GM12878 (cell line): ENCODE results near the gene VPS13C. TPM values are rescaled to one million over a fixed set of nuclear protein-coding genes. Genes with fewer than 3 reads are reported as not detected.

Experiments
- ATAC-seq: fragments of 200-7000 bp; cut with Tn5 transposase; 3 replicates; pipeline ENCODE4 v1.9.1; 2020; ENCODE audit warnings: mild to moderate bottlenecking, moderate library complexity
- BruUV-seq: library from RNA; stranded (reverse); fragments of 400-500 nt; replicated peaks from 2 replicates; lab custom pipeline; 2021; lab: Mats Ljungman, UMichigan
- CTCF ChIA-PET: fragments of 300-600 bp; sonication (Branson Sonifier 250); formaldehyde crosslinking; extraction: SDS; loops from one replicate; lab custom pipeline; 2021; ENCODE audit warnings: inconsistent platforms; lab: Yijun Ruan, JAX
- POLR2A ChIA-PET: fragments of 350-600 bp; formaldehyde crosslinking; extraction: SDS; loops from one replicate; lab custom pipeline; 2021; ENCODE audit warnings: inconsistent platforms; lab: Charles Lee
- RAD21 ChIA-PET: fragments of 300-600 bp; sonication (Branson Sonifier 250); formaldehyde crosslinking; loops from one replicate; lab custom pipeline; 2023; ENCODE audit warnings: antibody characterized with exemption; ENCODE audit not compliant: unreplicated experiment; lab: Charles Lee
- SMC1A ChIA-PET: fragments of 300-600 bp; sonication (Branson Sonifier 250); formaldehyde crosslinking; loops from one replicate; lab custom pipeline; 2023; ENCODE audit not compliant: unreplicated experiment, uncharacterized antibody; lab: Charles Lee
- DNase-seq: peaks from one replicate; pipeline ENCODE4 v3.0.0-alpha.2; 2011; ENCODE audit warnings: low read depth, low spot score
- FAIRE-seq: peaks from 3 replicates; lab custom pipeline; 2011; peaks lifted over from hg19 to GRCh38; lab: Jason Lieb, UNC
- H2AFZ ChIP-seq: 2 replicates; pipeline ENCODE4 v1.6.0; 2011; ENCODE audit warnings: low read depth, low read length, control low read depth; ENCODE audit not compliant: control insufficient read depth
- H3K27ac ChIP-seq: 2 replicates; pipeline ENCODE4 v1.5.1; 2011; ENCODE audit warnings: control low read depth; ENCODE audit not compliant: control insufficient read depth, insufficient read depth
- H3K27me3 ChIP-seq, 2 experiments: replicated peaks in 1 of 2; 2 replicates each; pipeline versions ENCODE4 v1.6.0 to v1.6.1; 2011; ENCODE audit warnings: low read length in 1 of 2; ENCODE audit not compliant: control insufficient read depth in 2 of 2, insufficient read depth in 2 of 2
- H3K36me3 ChIP-seq, 2 experiments: 2 replicates each; pipeline ENCODE4 v1.5.1; 2011; ENCODE audit warnings: low read length in 1 of 2; ENCODE audit not compliant: control insufficient read depth in 2 of 2, insufficient read depth in 2 of 2
- H3K4me1 ChIP-seq: 2 replicates; pipeline ENCODE4 v1.6.1; 2011; ENCODE audit warnings: mild to moderate bottlenecking, low read length, moderate library complexity, mixed read lengths; ENCODE audit not compliant: control insufficient read depth, insufficient read depth
- H3K4me2 ChIP-seq: 2 replicates; pipeline ENCODE4 v1.6.0; 2011; ENCODE audit warnings: control low read depth; ENCODE audit not compliant: control insufficient read depth, insufficient read depth
- H3K4me3 ChIP-seq: fragments of 200-600 bp; sonication (generic); 2 replicates; pipeline ENCODE4 v1.5.1; 2016
- H3K79me2 ChIP-seq: 2 replicates; pipeline ENCODE4 v1.6.0; 2011; ENCODE audit warnings: low read length; ENCODE audit not compliant: control insufficient read depth, insufficient read depth
- H3K9ac ChIP-seq: 2 replicates; pipeline ENCODE4 v1.8.0; 2011; ENCODE audit warnings: low read length, control low read depth, mixed read lengths; ENCODE audit not compliant: control insufficient read depth, insufficient read depth
- H3K9me3 ChIP-seq: replicated peaks from 3 replicates; pipeline ENCODE4 v1.5.1; 2011; ENCODE audit warnings: mild to moderate bottlenecking, low read length; ENCODE audit not compliant: control insufficient read depth, insufficient read depth
- H4K20me1 ChIP-seq: 2 replicates; pipeline ENCODE4 v1.6.0; 2011; ENCODE audit not compliant: control insufficient read depth, insufficient read depth
- CHD4 ChIP-seq: fragments of 200-600 bp; sonication (generic); IDR thresholded peaks from 2 replicates; pipeline ENCODE4 v1.6.1; 2016; ENCODE audit warnings: mild to moderate bottlenecking
- RAD51 ChIP-seq: fragments of 450-650 bp; IDR thresholded peaks from 2 replicates; pipeline ENCODE4 v1.6.1; 2016; ENCODE audit warnings: moderate library complexity, mild to moderate bottlenecking, inconsistent platforms
- WGBS: methylation state at CpG from one replicate; pipeline ENCODE4 v1.1.6; 2016; ENCODE audit warnings: low lambda C conversion rate; ENCODE audit not compliant: insufficient replicate concordance, insufficient coverage; ENCODE audit errors: missing lambda C conversion rate; 5-methylcytosine and 5-hydroxymethylcytosine counted together
- in situ Hi-C: fragments of 300-500 bp; cut with MboI; formaldehyde crosslinking; loops from 9 replicates; pipeline ENCODE4 v1.14.3; 2018; ENCODE audit warnings: mixed read lengths
- intact Hi-C: fragments of 100-400 bp; cut with micrococcal nuclease; formaldehyde crosslinking; loops from one replicate; pipeline ENCODE4 v1.14.2; 2022; ENCODE audit not compliant: unreplicated experiment
- polyA plus RNA-seq, 11 experiments: library from polyadenylated mRNA; depleted of rRNA in 4 of 11; unstranded in 6 of 11; stranded (reverse) in 5 of 11; fragments of >200 nt; fragmentation: Nextera tagmentation in 4 of 11; fragmentation: Illumina TruSeq in 1 of 11; extraction: Ambion mirVana in 4 of 11; extraction: Trizol in 1 of 11; gene quantifications; 1 replicate in 1 of 11; 2 replicates in 10 of 11; pipeline versions ENCODE4 v1.2.1 to v1.2.3, GENCODE V29; 2011 to 2016; ENCODE audit warnings: inconsistent platforms in 2 of 11, missing spikeins in 2 of 11, low read depth in 1 of 11
- total RNA-seq, 4 experiments: library from RNA; depleted of rRNA in 3 of 4; stranded (reverse); fragments of >200 nt in 3 of 4; fragmentation: Illumina TruSeq in 1 of 4; extraction: Trizol in 1 of 4; gene quantifications; 2 replicates each; pipeline versions ENCODE4 v1.2.1 to v1.2.3, GENCODE V29; 2013 to 2021
- TF ChIP-seq, protein P1 (sequence below), 3 experiments: IDR thresholded peaks in 2 of 3; conservative IDR thresholded peaks in 1 of 3; 2 replicates each; pipeline ENCODE4 v1.5.1; 2011; ENCODE audit warnings: low read depth in 3 of 3, low read length in 3 of 3, mild to moderate bottlenecking in 3 of 3, control low read depth in 2 of 3, moderate library complexity in 2 of 3, inconsistent platforms in 1 of 3, mixed read lengths in 1 of 3; ENCODE audit not compliant: control insufficient read depth in 2 of 3, insufficient read depth in 1 of 3; ENCODE audit errors: extremely low read depth in 1 of 3

The VPS13C gene
- total and polyA plus RNA-seq, 10 of the 15 experiments (the other 5 are each of a cell fraction or from before 2014, with no cell fraction given): 9.3 to 53.1 (median 31.8) TPM

DNA sequence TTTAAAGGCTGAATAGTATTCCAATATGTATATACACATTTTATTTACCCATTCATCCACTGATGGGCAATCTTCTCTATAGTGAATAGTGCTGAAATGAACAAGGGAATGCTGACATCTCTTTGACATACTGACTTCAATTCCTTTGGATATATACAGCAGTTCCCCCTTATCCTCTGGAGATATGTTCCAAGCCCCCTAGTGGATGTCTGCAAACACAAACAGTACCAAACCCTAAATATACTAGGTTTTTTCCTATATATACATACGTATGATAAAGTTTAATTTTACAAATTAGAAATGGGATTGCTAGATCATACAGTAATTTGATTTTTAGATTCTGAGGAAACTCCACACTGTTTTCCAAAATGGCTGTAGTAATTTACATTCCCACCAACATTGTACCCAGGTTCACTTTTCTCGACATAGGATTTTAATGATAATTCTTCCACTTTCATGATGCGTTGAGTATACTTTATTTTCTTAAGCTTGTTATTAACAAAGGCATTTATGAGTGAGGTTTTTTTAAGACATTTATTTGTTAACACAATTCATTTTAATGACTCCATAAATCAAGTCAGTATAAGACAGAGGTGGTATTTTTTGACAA is 38.2 kb downstream of the VPS13C start:
- ChIA-PET RAD21 (no interaction called here), SMC1A (interaction anchor here (1.4 kb wide), 1 partner anchor 11 kb away, joined by 5 read pairs; no protein-coding TSS in a partner anchor), POLR2A (no interaction called here), CTCF (interaction anchor here (0.7 to 1.3 kb wide), 4 partner anchors 28 to 1026 kb away, joined by 3 to 4 read pairs (median 3); no protein-coding TSS in a partner anchor)
- H3K27ac ChIP-seq: no peak overlapping the region
- no peak overlapping the region for H3K4me3 ChIP-seq
- H3K4me2 ChIP-seq: no peak overlapping the region
- peaks cover 7% of the 10 kb centered on the region; the same call in 1 of the 2 replicates for H3K4me1 ChIP-seq
- FAIRE-seq (no peak), ATAC-seq (no peak), DNase-seq (no peak)
- no peaks in the 10 kb centered on the region for H4K20me1 ChIP-seq
- no peak overlapping the region for H3K9ac ChIP-seq
- WGBS: 99% methylated on average over 3 of the region's 3 CpGs
- no peak overlapping the region for H2AFZ ChIP-seq
- H3K27me3 ChIP-seq: no peaks in the 10 kb centered on the region
- H3K9me3 ChIP-seq: peaks cover 3% of the 10 kb centered on the region; the same call in 1 of the 3 replicates
- H3K36me3 ChIP-seq: peaks cover 0 to 17% of the 10 kb centered on the region in 2 experiments; a peak in 2 of 4 replicates
- no TSS peak for BruUV-seq
- TF ChIP-seq CHD4: no peak
- TF ChIP-seq, protein P1, sequence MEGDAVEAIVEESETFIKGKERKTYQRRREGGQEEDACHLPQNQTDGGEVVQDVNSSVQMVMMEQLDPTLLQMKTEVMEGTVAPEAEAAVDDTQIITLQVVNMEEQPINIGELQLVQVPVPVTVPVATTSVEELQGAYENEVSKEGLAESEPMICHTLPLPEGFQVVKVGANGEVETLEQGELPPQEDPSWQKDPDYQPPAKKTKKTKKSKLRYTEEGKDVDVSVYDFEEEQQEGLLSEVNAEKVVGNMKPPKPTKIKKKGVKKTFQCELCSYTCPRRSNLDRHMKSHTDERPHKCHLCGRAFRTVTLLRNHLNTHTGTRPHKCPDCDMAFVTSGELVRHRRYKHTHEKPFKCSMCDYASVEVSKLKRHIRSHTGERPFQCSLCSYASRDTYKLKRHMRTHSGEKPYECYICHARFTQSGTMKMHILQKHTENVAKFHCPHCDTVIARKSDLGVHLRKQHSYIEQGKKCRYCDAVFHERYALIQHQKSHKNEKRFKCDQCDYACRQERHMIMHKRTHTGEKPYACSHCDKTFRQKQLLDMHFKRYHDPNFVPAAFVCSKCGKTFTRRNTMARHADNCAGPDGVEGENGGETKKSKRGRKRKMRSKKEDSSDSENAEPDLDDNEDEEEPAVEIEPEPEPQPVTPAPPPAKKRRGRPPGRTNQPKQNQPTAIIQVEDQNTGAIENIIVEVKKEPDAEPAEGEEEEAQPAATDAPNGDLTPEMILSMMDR (IDR thresholded peaks at IDR 0.05 in 2 of 3, conservative IDR thresholded peaks at IDR 0.05 in 1 of 3; ENCODE audit: control insufficient read depth in 2 of 3, extremely low read depth in 1 of 3, insufficient read depth in 1 of 3, low read depth in 3 of 3, low read length in 3 of 3): 0 out of 6 replicates have a peak, but pooled peaks of 1 of the 3 experiments have one; percentile 17
- no peak for TF ChIP-seq RAD51
- no peaks in the 10 kb centered on the region for H3K79me2 ChIP-seq
- in situ Hi-C loops (no loop called here), intact Hi-C loops (no loop called here)
